Posterior cingulate gyrus (tissue), 11 donors: ENCODE measurements around the gene MCM7.

Experiments used
- DNase-seq, 10 donors: peaks; one replicate each; pipeline versions ENCODE4 v3.0.0 to v3.0.0-alpha.2; 2020 to 2021; ENCODE audit warnings: mixed read lengths in 3 of 10
- intact Hi-C: fragments of 100-400 bp; cut with DNase I; formaldehyde crosslinking; loops from one replicate; pipeline ENCODE4 v1.15.1; 2023

MCM7 gene

GRCh38 chr7:100079024-100079560 is 22.1 kb downstream of the MCM7 start:
- intact Hi-C loops, result no loop called here
- DNase-seq, result peak in 6 of 10 donors; percentile 23 to 93 (median 42)

- DNase-seq, result no peak
- intact Hi-C loops, result no loop called here
Observed at GRCh38 chr7:100077205-100077604, 24.0 kb downstream of the MCM7 start.

GRCh38 chr7:100075418-100075817 is 25.8 kb downstream of the MCM7 start:
- intact Hi-C loops, result no loop called here
- no peak for DNase-seq

GRCh38 chr7:100074841-100075240 is 26.4 kb downstream of the MCM7 start:
- intact Hi-C loops, result no loop called here
- no peak for DNase-seq

GRCh38 chr7:100072462-100072861 is 28.7 kb downstream of the MCM7 start:
- intact Hi-C loops, result no loop called here
- DNase-seq, result peak in 1 of 10 donors; percentile 49

- DNase-seq, result no peak
- intact Hi-C loops, result no loop called here
Observed at GRCh38 chr7:100071018-100071723, 30.0 kb downstream of the MCM7 start.

- intact Hi-C loops, result no loop called here
Observed at GRCh38 chr7:100069991-100070390, 31.2 kb downstream of the MCM7 start.

GRCh38 chr7:100066953-100067352 is 34.2 kb downstream of the MCM7 start:
- DNase-seq, result peak in 3 of 10 donors; percentile 29 to 79 (median 40)
- intact Hi-C loops, result no loop called here

More at GRCh38 chr7:100069991-100070390, 31.2 kb downstream of the MCM7 start:
- peak in 1 of 10 donors; percentile 55 for DNase-seq

- DNase-seq, result no peak
- intact Hi-C loops, result no loop called here
Observed at GRCh38 chr7:100065452-100066186, 35.6 kb downstream of the MCM7 start.

GRCh38 chr7:100064162-100064561 is 37.0 kb downstream of the MCM7 start:
- peak in 1 of 10 donors; percentile 6 for DNase-seq
- intact Hi-C loops, result no loop called here

GRCh38 chr7:100063376-100063775 is 37.8 kb downstream of the MCM7 start:
- intact Hi-C loops, result no loop called here
- DNase-seq, result peak in 1 of 10 donors; percentile 22

- DNase-seq, result peak in 1 of 10 donors; percentile 24
- intact Hi-C loops, result no loop called here
Observed at GRCh38 chr7:100061518-100062193, 39.5 kb downstream of the MCM7 start.

GRCh38 chr7:100059251-100059739 is 41.9 kb downstream of the MCM7 start:
- intact Hi-C loops, result loop anchor here (10.0 kb wide), 1 partner anchor 144 kb away; the partner anchor contains the start of gene TRIM4

GRCh38 chr7:100057006-100057405 is 44.2 kb downstream of the MCM7 start:
- intact Hi-C loops, result loop anchor here (10.0 kb wide), 1 partner anchor 142 kb away; the partner anchor contains the start of gene TRIM4
- peak in 1 of 10 donors; percentile 58 for DNase-seq

More at GRCh38 chr7:100059251-100059739, 41.9 kb downstream of the MCM7 start:
- peak in 1 of 10 donors; percentile 24 for DNase-seq

GRCh38 chr7:100053215-100053614 is 48.0 kb downstream of the MCM7 start:
- intact Hi-C loops, result loop anchor here (1.0 to 10.0 kb wide), 2 partner anchors 59 to 138 kb away; partner anchors contain the start of gene TRIM4
- DNase-seq, result peak in 6 of 10 donors; percentile 29 to 91 (median 44)

- no peak for DNase-seq
- intact Hi-C loops, result loop anchor here (10.0 kb wide), 1 partner anchor 137 kb away; the partner anchor contains the start of gene TRIM4
Observed at GRCh38 chr7:100051611-100052010, 49.6 kb downstream of the MCM7 start.

- peak; percentile 76 to 98 (median 86) for DNase-seq
- intact Hi-C loops, result loop anchor here (2.0 to 10.0 kb wide), 2 partner anchors 35 to 135 kb away; partner anchors contain the start of genes TRIM4 and ZKSCAN1
Observed at GRCh38 chr7:100049441-100050291, 51.5 kb downstream of the MCM7 start, which contains the start of gene ZSCAN21. Gene ZSCAN21 (plus strand): TSS chr7:100049774. CDS start chr7:100057007, 7,233 bp downstream.

GRCh38 chr7:100048680-100049079 is 52.5 kb downstream of the MCM7 start:
- peak in 1 of 10 donors; percentile 15 for DNase-seq
- intact Hi-C loops, result loop anchor here (2.0 kb wide), 1 partner anchor 34 kb away; the partner anchor contains the start of gene ZKSCAN1

GRCh38 chr7:100044718-100045117 is 56.5 kb downstream of the MCM7 start:
- peak in 1 of 10 donors; percentile 84 for DNase-seq
- intact Hi-C loops, result no loop called here
